Activated T-helper 1 cell treated with anti-CD3 and anti-CD28 coated beads, Interleukin-12 subunit alpha, Interleukin-12 subunit beta, Interleukin-2, Interleukin-4 antibody, amounts not matched to agents 30 ng/mL and 10 ng/mL and 1 ng/mL, durations not matched to agents 14 hours and 24 hours and 36 hours (primary cell): ENCODE measurements around the gene PIEZO2. TPM values are rescaled to one million over a fixed set of nuclear protein-coding genes. Genes with fewer than 3 reads are reported as not detected.
"Not testable (repeated sequence)": the region's sequence is repeated elsewhere in the genome, so short reads cannot be mapped to it uniquely, and the experiment has no call there.

ENCODE experiments used
- DNase-seq: peaks from one replicate; pipeline ENCODE4 v3.0.0; 2021; ENCODE audit warnings: low spot score
- H3K27ac Mint-ChIP-seq: one replicate; pipeline ENCODE4 v1.8.0; 2021; ENCODE audit warnings: mild to moderate bottlenecking, mixed read lengths
- H3K27me3 Mint-ChIP-seq: one replicate; pipeline ENCODE4 v1.8.0; 2022; ENCODE audit warnings: mild to moderate bottlenecking, moderate library complexity, mixed read lengths; ENCODE audit not compliant: insufficient read depth
- H3K36me3 Mint-ChIP-seq: one replicate; pipeline ENCODE4 v1.8.0; 2021; ENCODE audit warnings: low read depth, mixed read lengths
- H3K4me1 Mint-ChIP-seq: one replicate; pipeline ENCODE4 v1.8.0; 2021; ENCODE audit warnings: low read depth, mixed read lengths
- H3K4me3 Mint-ChIP-seq: one replicate; pipeline ENCODE4 v1.8.0; 2021; ENCODE audit warnings: mild to moderate bottlenecking, moderate library complexity, mixed read lengths
- H3K9me3 Mint-ChIP-seq: one replicate; pipeline ENCODE4 v1.8.0; 2021; ENCODE audit warnings: mixed read lengths
- intact Hi-C: fragments of 100-400 bp; cut with micrococcal nuclease; formaldehyde crosslinking; loops from one replicate; pipeline ENCODE4 v1.15.1; 2024
- total RNA-seq: library from RNA; stranded (reverse); gene quantifications from 2 replicates; pipeline ENCODE4 v1.2.3, GENCODE V29; 2022

Gene PIEZO2
- not detected in 2 replicates for total RNA-seq

DNA sequence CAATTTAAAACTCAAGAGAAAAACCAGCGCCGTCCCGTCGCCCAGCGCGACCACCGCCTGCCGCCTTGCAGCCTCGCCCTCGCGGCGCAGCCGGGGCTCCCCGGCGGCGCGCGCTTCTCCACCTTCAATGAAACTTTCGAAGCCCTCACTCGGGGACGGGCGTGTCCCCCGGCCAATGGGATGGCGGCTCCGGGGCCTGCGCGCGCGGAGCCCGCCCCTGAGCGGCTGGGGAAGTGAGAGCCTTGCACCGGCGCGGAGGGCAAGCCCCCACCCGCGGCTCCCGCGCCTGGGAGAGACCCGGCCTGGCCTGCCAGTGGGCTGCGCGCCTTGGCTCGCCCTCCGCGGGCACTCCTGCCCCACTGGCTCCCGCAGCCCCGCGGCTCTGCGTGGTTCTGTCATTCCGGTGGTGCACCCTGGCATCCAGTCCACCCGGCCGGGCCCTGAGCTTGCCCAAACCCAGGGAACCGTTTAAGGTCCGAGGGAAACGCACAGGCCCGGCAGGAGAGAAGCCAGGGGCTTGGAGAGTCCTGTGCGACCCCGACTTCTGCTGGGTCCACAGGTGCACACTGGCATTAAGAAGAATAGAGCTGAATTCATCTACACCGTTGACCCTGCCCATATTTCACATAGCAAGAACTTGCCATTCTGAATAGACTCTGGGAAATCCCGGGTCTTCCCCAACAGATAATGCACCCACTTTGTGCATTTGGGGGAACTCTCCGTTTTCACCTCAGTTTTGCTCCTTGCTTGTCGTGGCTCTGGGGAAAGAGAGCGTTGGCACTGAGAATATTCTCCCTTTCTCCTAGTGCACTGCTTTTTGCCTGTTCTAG, at the start of gene PIEZO2:
Gene PIEZO2 (minus strand): TSS at position 129 of the 830 bp plus-strand sequence. CDS start 981 bp downstream, outside the sequence.
- Mint-ChIP-seq H3K4me1 (no peaks in the 10 kb centered on the region), H3K36me3 (no peaks in the 10 kb centered on the region), H3K27ac (no peak within 1 kb of the TSS), H3K9me3 (no peaks in the 10 kb centered on the region), H3K27me3 (peaks cover 31% of the 10 kb centered on the region), H3K4me3 (no peak within 1 kb of the TSS)
- intact Hi-C loops: loop anchor here (5.0 to 10.0 kb wide), 2 partner anchors 297 to 365 kb away; no protein-coding TSS in a partner anchor
- DNase-seq: no peak

GRCh38 chr18:11183637-11184036, 34.3 kb upstream of the PIEZO2 start:
- Mint-ChIP-seq H3K36me3 (no peaks in the 10 kb centered on the region), H3K9me3 (peaks cover 3% of the 10 kb centered on the region), H3K27ac (no peak overlapping the region), H3K4me3 (no peak overlapping the region), H3K27me3 (no peaks in the 10 kb centered on the region), H3K4me1 (no peaks in the 10 kb centered on the region)
- intact Hi-C loops: no loop called here
- no peak for DNase-seq

DNA sequence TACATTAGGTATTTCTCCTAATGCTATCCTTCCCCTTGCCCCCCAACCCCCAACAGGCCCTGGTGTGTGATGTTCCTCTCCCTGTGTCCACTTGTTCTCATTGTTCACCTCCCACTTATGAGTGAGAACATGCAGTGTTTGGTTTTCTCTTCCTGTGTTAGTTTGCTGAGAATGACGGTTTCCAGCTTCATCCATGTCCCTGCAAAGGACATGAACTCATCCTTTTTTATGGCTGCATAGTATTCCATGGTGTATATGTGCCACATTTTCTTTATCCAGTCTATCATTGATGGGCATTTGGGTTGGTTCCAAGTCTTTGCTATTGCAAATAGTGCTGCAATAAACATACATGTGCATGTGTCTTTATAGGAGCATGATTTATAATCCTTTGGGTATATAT, 32.3 kb upstream of the PIEZO2 start:
- not testable (repeated sequence) for H3K27me3 Mint-ChIP-seq, H3K36me3 Mint-ChIP-seq, H3K27ac Mint-ChIP-seq

GRCh38 chr18:11179959-11180519, 30.7 kb upstream of the PIEZO2 start:
- Mint-ChIP-seq H3K27ac (no peak overlapping the region), H3K9me3 (peaks cover 7% of the 10 kb centered on the region), H3K27me3 (no peaks in the 10 kb centered on the region), H3K4me3 (no peak overlapping the region), H3K36me3 (no peaks in the 10 kb centered on the region), H3K4me1 (no peaks in the 10 kb centered on the region)
- DNase-seq: no peak
- intact Hi-C loops: no loop called here

More for the DNA sequence above, 32.3 kb upstream of the PIEZO2 start:
- intact Hi-C loops, H3K9me3 Mint-ChIP-seq, H3K4me1 Mint-ChIP-seq, H3K4me3 Mint-ChIP-seq, DNase-seq: not testable (repeated sequence)

DNA sequence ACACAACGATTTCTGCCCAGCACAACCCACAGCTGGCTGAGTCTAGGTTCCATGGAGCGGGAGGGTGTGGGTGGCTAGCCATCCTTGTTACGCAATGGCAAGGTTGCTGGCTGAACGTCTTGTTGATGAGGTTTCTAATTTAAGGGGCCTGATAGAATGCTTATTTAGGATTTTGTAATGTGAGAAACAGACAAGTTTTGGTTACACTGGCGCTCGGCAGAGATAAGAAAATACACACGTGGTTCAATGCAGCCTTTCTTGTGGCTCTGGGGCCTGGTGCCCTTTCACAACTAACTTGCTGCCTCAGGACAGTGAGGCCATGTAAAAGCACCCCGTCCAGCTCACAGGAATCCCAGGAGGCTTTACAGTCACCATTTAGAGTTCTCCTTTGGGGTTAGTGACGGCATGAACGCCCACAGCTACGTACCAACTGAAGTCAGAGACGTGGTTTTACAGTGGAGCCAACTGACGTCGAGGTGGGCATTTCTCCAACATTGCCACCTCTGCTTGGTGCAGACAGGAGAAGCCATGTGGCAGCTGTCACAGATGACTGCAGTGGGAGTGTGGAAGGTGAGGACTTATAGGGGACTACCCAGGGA, 29.7 kb upstream of the PIEZO2 start:
- H3K27ac Mint-ChIP-seq: no peak overlapping the region
- DNase-seq: no peak
- no peaks in the 10 kb centered on the region for H3K4me1 Mint-ChIP-seq
- no peaks in the 10 kb centered on the region for H3K36me3 Mint-ChIP-seq
- H3K9me3 Mint-ChIP-seq: peaks cover 7% of the 10 kb centered on the region
- no peak overlapping the region for H3K4me3 Mint-ChIP-seq
- intact Hi-C loops: no loop called here
- H3K27me3 Mint-ChIP-seq: no peaks in the 10 kb centered on the region

- H3K4me1 Mint-ChIP-seq: no peaks in the 10 kb centered on the region
- H3K9me3 Mint-ChIP-seq: peaks cover 5% of the 10 kb centered on the region
- intact Hi-C loops: no loop called here
- H3K36me3 Mint-ChIP-seq: no peaks in the 10 kb centered on the region
- H3K4me3 Mint-ChIP-seq: no peak overlapping the region
- H3K27ac Mint-ChIP-seq: no peak overlapping the region
- no peaks in the 10 kb centered on the region for H3K27me3 Mint-ChIP-seq
- DNase-seq: no peak
Observed at GRCh38 chr18:11177382-11177781, 28.0 kb upstream of the PIEZO2 start.

- Mint-ChIP-seq H3K36me3 (no peaks in the 10 kb centered on the region), H3K27me3 (no peaks in the 10 kb centered on the region), H3K27ac (no peak overlapping the region), H3K4me1 (no peaks in the 10 kb centered on the region), H3K9me3 (peaks cover 5% of the 10 kb centered on the region), H3K4me3 (no peak overlapping the region)
- DNase-seq: no peak
- intact Hi-C loops: no loop called here
Observed at GRCh38 chr18:11176481-11176881, 27.1 kb upstream of the PIEZO2 start.

GRCh38 chr18:11175266-11175979, 26.1 kb upstream of the PIEZO2 start:
- no peak overlapping the region for H3K4me3 Mint-ChIP-seq
- H3K36me3 Mint-ChIP-seq: no peaks in the 10 kb centered on the region
- no peaks in the 10 kb centered on the region for H3K27me3 Mint-ChIP-seq
- no peak overlapping the region for H3K27ac Mint-ChIP-seq
- H3K4me1 Mint-ChIP-seq: no peaks in the 10 kb centered on the region
- intact Hi-C loops: no loop called here
- H3K9me3 Mint-ChIP-seq: peaks cover 5% of the 10 kb centered on the region
- DNase-seq: no peak

GRCh38 chr18:11174179-11174578, 24.8 kb upstream of the PIEZO2 start:
- intact Hi-C loops, H3K27me3 Mint-ChIP-seq, H3K4me1 Mint-ChIP-seq, H3K27ac Mint-ChIP-seq, H3K9me3 Mint-ChIP-seq, H3K36me3 Mint-ChIP-seq, H3K4me3 Mint-ChIP-seq, DNase-seq: not testable (repeated sequence)

GRCh38 chr18:11167778-11168177, 18.4 kb upstream of the PIEZO2 start:
- Mint-ChIP-seq H3K4me1 (no peaks in the 10 kb centered on the region), H3K9me3 (no peaks in the 10 kb centered on the region), H3K36me3 (no peaks in the 10 kb centered on the region), H3K27me3 (peaks cover 5% of the 10 kb centered on the region), H3K4me3 (no peak overlapping the region), H3K27ac (no peak overlapping the region)
- intact Hi-C loops: no loop called here
- no peak for DNase-seq

DNA sequence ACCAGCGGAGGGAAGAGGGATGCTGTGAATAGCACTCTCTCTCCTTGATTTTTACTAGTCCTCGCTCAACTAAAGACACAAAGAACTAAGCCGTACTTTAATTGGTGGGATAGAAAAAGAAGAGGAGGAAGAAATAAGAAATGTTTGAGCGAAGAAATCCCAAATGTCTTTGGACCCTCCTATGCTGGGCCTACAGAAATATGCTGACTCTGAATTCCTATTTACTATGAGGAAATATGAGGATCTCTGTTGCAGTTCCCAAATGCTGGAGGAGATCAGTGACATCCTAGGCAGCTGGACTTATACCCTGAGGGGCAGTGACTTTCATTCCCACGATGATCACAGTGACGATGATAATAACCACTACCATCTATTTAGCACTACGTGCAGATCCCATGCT, 16.6 kb upstream of the PIEZO2 start:
- DNase-seq: no peak
- Mint-ChIP-seq H3K4me3 (no peak overlapping the region), H3K27me3 (peaks cover 5% of the 10 kb centered on the region), H3K9me3 (no peaks in the 10 kb centered on the region), H3K36me3 (no peaks in the 10 kb centered on the region), H3K4me1 (no peaks in the 10 kb centered on the region), H3K27ac (no peak overlapping the region)
- intact Hi-C loops: no loop called here

GRCh38 chr18:11165138-11165537, 15.8 kb upstream of the PIEZO2 start:
- H3K4me3 Mint-ChIP-seq: no peak overlapping the region
- peaks cover 5% of the 10 kb centered on the region for H3K27me3 Mint-ChIP-seq
- H3K4me1 Mint-ChIP-seq: no peaks in the 10 kb centered on the region
- H3K27ac Mint-ChIP-seq: no peak overlapping the region
- no peak for DNase-seq
- intact Hi-C loops: no loop called here
- H3K9me3 Mint-ChIP-seq: no peaks in the 10 kb centered on the region
- no peaks in the 10 kb centered on the region for H3K36me3 Mint-ChIP-seq

GRCh38 chr18:11163665-11164064, 14.3 kb upstream of the PIEZO2 start:
- Mint-ChIP-seq H3K4me1 (no peaks in the 10 kb centered on the region), H3K27ac (no peak overlapping the region), H3K27me3 (peaks cover 3% of the 10 kb centered on the region), H3K36me3 (no peaks in the 10 kb centered on the region), H3K4me3 (no peak overlapping the region), H3K9me3 (no peaks in the 10 kb centered on the region)
- intact Hi-C loops: no loop called here
- DNase-seq: no peak
